Measurements from ENCODE around the gene MEAK7.

MEAK7 gene

DNA sequence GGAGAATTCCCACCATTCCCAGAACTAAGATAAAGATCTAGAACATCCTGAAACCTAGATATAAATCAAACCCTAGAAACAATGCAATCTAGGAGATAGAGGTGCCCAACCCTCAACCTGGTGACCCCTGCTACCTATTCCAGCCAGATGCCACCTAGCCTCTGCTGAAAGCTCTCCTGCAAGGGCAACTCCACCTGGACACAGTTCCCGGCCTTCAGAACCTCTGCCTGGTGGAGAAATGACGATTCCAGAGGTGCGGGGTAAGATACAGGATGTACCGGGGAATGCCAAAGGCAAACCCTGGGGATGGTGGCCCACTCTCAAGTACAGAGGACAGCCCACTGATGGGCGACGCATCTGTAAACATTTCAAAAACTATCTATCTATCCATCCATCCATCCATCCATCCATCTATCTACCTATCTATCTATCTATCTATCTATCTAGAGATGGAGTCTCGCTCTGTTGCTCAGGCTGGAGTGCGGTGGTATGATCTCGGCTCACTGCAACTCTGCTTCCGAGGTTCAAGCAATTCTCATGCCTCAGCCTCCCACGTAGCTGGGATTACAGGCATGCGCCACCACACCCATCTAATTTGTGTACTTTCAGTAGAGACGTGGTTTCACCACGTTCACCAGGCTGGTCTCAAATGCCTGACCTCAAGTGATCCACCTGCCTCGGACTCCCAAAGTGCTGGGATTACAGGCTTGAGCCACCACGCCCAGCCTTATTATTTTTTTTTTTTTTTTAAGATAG is 19.0 kb downstream of the MEAK7 start:
- TF ChIP-seq MYC (IDR thresholded peaks at IDR 0.05; ENCODE audit: low read depth, low read length) = no peak
- TF ChIP-seq POLR2A (IDR thresholded peaks at IDR 0.05; ENCODE audit: extremely low read depth, insufficient read length) = no peak
- H3K4me3 ChIP-seq (ENCODE audit: low read depth, low read length) = no peak overlapping the region
- no peak for DNase-seq (ENCODE audit: low read depth)

DNA sequence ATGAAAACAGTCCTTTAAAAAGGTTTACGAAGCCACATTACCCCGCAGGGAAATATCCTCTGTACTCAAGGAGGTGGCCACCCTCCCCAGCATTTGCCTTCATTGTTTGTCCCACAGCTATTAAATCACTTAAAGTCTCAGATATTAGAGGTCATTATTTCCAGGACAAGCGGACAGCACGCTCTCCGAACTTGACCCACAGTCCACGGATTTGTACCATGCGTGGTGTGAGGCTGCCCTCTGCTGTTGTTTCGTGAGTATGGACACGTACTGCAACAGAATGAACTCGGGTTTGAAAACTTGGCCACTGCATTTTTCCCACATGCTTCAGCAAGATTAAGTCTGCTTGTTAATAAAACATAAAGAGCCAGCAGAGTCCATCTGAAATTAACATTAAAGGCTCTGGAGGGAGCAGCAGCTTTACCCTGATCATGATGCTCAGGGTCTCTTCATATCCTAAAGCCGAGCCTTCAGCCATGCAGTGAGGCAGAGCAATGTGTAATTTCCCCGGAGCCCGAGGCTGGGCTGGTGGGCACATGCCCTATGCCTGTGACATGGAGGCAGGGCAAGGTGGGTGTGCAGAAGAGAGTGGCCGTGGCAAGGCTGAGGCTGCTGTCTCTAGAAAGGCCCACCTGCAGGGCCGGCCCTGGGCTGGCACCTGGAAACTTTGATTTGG is 19.7 kb downstream of the MEAK7 start:
- peak; percentile 67 for TF ChIP-seq MYC (IDR thresholded peaks at IDR 0.05; ENCODE audit: low read depth, low read length)
- TF ChIP-seq, protein P1, sequence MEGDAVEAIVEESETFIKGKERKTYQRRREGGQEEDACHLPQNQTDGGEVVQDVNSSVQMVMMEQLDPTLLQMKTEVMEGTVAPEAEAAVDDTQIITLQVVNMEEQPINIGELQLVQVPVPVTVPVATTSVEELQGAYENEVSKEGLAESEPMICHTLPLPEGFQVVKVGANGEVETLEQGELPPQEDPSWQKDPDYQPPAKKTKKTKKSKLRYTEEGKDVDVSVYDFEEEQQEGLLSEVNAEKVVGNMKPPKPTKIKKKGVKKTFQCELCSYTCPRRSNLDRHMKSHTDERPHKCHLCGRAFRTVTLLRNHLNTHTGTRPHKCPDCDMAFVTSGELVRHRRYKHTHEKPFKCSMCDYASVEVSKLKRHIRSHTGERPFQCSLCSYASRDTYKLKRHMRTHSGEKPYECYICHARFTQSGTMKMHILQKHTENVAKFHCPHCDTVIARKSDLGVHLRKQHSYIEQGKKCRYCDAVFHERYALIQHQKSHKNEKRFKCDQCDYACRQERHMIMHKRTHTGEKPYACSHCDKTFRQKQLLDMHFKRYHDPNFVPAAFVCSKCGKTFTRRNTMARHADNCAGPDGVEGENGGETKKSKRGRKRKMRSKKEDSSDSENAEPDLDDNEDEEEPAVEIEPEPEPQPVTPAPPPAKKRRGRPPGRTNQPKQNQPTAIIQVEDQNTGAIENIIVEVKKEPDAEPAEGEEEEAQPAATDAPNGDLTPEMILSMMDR (IDR thresholded peaks at IDR 0.05; ENCODE audit: low read depth, low read length) = peak; percentile 89
- TF ChIP-seq POLR2A (IDR thresholded peaks at IDR 0.05; ENCODE audit: extremely low read depth, insufficient read length) = no peak
- TF ChIP-seq, protein P2, sequence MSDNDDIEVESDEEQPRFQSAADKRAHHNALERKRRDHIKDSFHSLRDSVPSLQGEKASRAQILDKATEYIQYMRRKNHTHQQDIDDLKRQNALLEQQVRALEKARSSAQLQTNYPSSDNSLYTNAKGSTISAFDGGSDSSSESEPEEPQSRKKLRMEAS (IDR thresholded peaks at IDR 0.05; ENCODE audit: low read depth, low read length) = peak; percentile 69
- no peak overlapping the region for H3K4me3 ChIP-seq (ENCODE audit: low read depth, low read length)
- peak; percentile 73 for DNase-seq (ENCODE audit: low read depth)

DNA sequence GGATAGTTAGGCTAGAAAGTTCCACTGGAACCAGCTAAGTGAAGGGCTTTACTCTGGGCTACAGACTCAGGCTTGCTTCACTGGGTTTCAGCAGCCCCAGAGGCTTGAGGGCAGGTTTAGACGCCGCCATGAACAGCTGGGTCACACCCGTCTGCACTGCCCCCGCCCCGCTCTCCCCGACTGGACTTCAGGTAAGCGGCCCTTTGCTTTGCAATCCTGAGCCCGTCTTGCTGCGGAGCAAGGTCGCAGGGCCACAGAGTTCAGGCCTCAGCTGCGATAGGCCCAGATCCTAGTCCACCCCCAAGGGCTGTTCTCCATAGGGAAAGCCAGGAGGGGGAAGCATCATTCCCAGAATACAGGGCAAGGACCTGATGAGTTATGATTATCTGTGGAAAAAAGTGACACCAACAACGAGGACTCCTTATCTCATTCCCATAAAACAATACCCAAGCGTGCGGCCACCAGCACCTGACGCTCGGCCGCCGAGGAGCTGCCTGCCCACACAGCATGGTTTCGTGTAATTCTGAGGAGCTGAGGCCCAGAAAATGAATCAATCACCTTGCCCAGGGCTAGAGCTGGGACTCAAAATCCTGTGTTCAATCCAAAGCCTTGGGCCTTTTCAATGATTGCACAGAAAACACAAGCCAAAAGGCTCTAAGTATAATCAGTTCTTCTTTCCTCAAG is 20.4 kb downstream of the MEAK7 start:
- H3K4me3 ChIP-seq (ENCODE audit: low read depth, low read length) = no peak overlapping the region
- no peak for TF ChIP-seq POLR2A (IDR thresholded peaks at IDR 0.05; ENCODE audit: extremely low read depth, insufficient read length)
- TF ChIP-seq, protein P1 (IDR thresholded peaks at IDR 0.05; ENCODE audit: low read depth, low read length) = no peak
- TF ChIP-seq MYC (IDR thresholded peaks at IDR 0.05; ENCODE audit: low read depth, low read length) = no peak
- TF ChIP-seq, protein P2 (IDR thresholded peaks at IDR 0.05; ENCODE audit: low read depth, low read length) = no peak
- DNase-seq (ENCODE audit: low read depth) = no peak

DNA sequence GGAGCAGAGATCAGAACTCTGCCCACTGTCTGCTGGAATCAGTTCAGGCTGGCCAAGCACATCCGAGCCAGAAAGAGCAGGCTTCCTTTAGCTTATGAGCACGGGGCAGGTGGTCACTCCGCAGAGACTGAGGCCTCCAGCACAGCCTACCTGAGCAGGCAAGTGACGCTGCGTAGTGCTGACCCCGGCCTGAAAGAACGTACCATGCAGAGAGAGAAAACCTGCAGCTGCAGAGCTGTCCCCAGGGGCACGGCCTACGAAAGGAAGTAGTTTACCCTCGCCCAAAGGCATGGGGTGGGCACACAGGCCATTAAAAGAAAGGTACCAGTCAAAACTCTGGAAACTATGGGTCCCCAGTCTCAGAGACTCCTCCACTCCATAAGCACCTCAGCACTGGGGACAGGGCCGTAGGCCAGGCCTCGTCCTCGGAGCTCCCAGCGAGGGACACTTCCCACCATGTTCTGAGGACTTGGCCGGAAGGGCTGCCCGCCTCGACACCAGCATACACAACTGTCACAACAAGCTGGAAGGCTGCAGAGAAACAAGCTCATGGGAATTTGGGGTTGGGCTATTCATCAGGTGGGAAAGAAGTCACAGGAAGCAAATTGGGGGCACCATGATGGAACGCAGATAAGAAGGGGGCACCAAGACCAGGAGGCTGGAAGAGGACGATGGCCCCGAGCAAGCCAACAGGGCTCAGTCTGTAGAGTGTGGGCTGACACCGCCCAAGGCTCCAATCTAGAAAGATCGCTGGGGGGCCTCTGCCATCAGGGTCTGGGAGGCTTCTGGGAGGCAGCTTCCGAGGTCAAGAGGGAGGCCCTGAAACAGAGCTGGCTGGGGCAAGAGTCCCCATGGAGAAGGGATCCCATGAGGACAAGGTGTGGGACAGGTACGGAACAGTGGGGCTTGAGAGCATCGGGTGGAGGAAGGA is 21.2 kb downstream of the MEAK7 start:
- TF ChIP-seq POLR2A (IDR thresholded peaks at IDR 0.05; ENCODE audit: extremely low read depth, insufficient read length) (no peak), MYC (IDR thresholded peaks at IDR 0.05; ENCODE audit: low read depth, low read length) (no peak)
- TF ChIP-seq, protein P2 (IDR thresholded peaks at IDR 0.05; ENCODE audit: low read depth, low read length) = no peak
- TF ChIP-seq, protein P1 (IDR thresholded peaks at IDR 0.05; ENCODE audit: low read depth, low read length) = no peak
- DNase-seq (ENCODE audit: low read depth) = no peak
- no peak overlapping the region for H3K4me3 ChIP-seq (ENCODE audit: low read depth, low read length)

DNA sequence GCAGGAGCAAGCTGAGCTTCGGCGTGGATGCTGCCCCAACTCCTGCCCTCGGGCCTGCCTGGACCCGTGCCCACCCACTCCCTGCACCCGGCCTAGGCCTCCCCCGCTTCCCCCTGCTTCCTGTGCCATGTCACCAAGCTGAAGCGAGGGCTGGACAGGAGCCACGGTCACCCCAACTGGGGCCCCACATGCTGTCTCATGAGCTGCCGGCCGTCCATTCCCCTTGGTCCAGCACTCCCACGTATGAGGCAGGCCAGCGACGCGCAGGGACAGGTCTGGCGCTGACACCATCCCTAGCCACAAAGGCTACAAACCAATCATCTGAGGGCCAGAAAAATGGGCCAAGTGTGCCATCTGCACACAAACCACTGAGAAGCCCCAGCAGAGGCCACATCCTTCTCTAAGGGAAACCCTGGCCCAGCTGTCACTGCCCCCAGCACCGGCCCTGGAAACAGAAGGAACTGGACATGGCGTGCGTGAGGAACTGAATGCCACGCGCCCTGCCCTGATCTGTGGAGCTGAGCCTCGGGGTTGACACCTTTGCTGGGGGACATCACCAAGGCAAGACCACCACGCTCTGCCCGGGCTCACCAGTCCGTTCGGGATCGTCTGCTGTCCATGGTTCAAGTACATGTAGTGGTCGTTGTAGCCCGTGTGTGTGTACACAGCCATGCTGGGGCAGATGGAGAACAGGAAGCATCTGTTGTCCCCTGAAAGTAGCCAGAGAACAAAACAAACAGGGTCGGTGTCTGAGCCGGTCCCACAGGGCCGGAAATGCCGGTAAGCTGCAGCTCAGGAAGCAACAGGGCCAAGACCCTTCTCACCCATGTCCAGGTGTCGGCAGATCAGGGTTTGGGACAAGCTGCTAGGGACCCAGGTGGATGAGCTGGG is 22.2 kb downstream of the MEAK7 start:
- TF ChIP-seq POLR2A (IDR thresholded peaks at IDR 0.05; ENCODE audit: extremely low read depth, insufficient read length) (no peak), MYC (IDR thresholded peaks at IDR 0.05; ENCODE audit: low read depth, low read length) (no peak)
- TF ChIP-seq, protein P2 (IDR thresholded peaks at IDR 0.05; ENCODE audit: low read depth, low read length) = no peak
- TF ChIP-seq, protein P1 (IDR thresholded peaks at IDR 0.05; ENCODE audit: low read depth, low read length) = no peak
- no peak overlapping the region for H3K4me3 ChIP-seq (ENCODE audit: low read depth, low read length)
- no peak for DNase-seq (ENCODE audit: low read depth)

Measured in NB4 (cell line).